Heart right ventricle (tissue), 16 donors: Measurements from ENCODE around the gene CCT7. TPM values are rescaled to one million over a fixed set of nuclear protein-coding genes. Genes with fewer than 3 reads are reported as not detected.
A peak's percentile ranks its signal among the peaks of the same experiment; 100 is the strongest.

Experiments
- ATAC-seq, 8 donors: fragments of 200-7000 bp; cut with Tn5 transposase; one replicate each; pipeline ENCODE4 v1.9.1; 2020; ENCODE audit warnings: mild to moderate bottlenecking in 8 of 8, moderate library complexity in 8 of 8, moderate number of reproducible peaks in 1 of 8
- DNase-seq, 2 donors: peaks; one replicate each; pipeline ENCODE4 v3.0.0-alpha.2; 2020
- H3K27ac ChIP-seq, 10 donors: fragments of 200-600 bp; sonication (generic) in 2 of 10; one replicate each; pipeline versions ENCODE4 v1.5.0 to v1.8.0; 2020 to 2022; ENCODE audit warnings: mild to moderate bottlenecking in 3 of 10
- H3K27me3 ChIP-seq, 7 donors: fragments of 200-600 bp; one replicate each; pipeline ENCODE4 v1.8.0; 2021 to 2022; ENCODE audit warnings: mild to moderate bottlenecking in 2 of 7
- H3K36me3 ChIP-seq, 9 donors: fragments of 200-600 bp; sonication (generic) in 1 of 9; one replicate each; pipeline versions ENCODE4 v1.5.0 to v1.8.0; 2020 to 2022; ENCODE audit warnings: mild to moderate bottlenecking in 2 of 9
- H3K4me1 ChIP-seq, 9 donors: fragments of 200-600 bp; sonication (generic) in 1 of 9; one replicate each; pipeline versions ENCODE4 v1.5.0 to v1.8.0; 2020 to 2022; ENCODE audit warnings: mild to moderate bottlenecking in 4 of 9
- H3K4me3 ChIP-seq, 10 donors: fragments of 200-600 bp; sonication (generic) in 2 of 10; one replicate each; pipeline versions ENCODE4 v1.5.0 to v1.8.0; 2020 to 2022; ENCODE audit warnings: mild to moderate bottlenecking in 7 of 10, moderate library complexity in 2 of 10
- H3K9me3 ChIP-seq, 11 donors: fragments of 200-600 bp in 10 of 11; sonication (generic) in 2 of 11; one replicate each; pipeline versions ENCODE4 v1.5.0 to v1.8.0; 2013 to 2022; ENCODE audit warnings: mild to moderate bottlenecking in 2 of 11, control low read depth in 1 of 11, moderate library complexity in 1 of 11
- WGBS, 2 donors: extraction: QIAGEN DNeasy Blood & Tissue Kit; methylation state at CpG; one replicate each; pipeline ENCODE4 v1.1.7; 2013; ENCODE audit warnings: inconsistent platforms in 1 of 2; 5-methylcytosine and 5-hydroxymethylcytosine counted together
- intact Hi-C, 10 donors: fragments of 100-400 bp; cut with DNase I; formaldehyde crosslinking; loops; one replicate each; pipeline versions ENCODE4 v1.11.1 to v1.14.2; 2022
- polyA plus RNA-seq, 2 donors: library from polyadenylated mRNA; stranded (reverse); fragments of 200-250 nt; gene quantifications; one replicate each; pipeline ENCODE4 v1.2.3, GENCODE V29; 2013
- total RNA-seq, 10 donors: library from RNA; stranded (reverse); fragmentation: NEBNext Ultra II Directional in 3 of 10; extraction: Animal tissue kit (Norgen Biotek cat#: 25700) in 3 of 10; gene quantifications; one replicate each; pipeline versions ENCODE4 v1.2.1 to v1.2.4, GENCODE V29; 2021 to 2023
- TF ChIP-seq, protein P1 (sequence below), 9 donors: fragments of 200-600 bp; sonication (generic) in 2 of 9; IDR thresholded peaks; one replicate each; pipeline versions ENCODE4 v1.5.0 to v1.8.0; 2021 to 2022; ENCODE audit warnings: antibody characterized with exemption in 9 of 9, mild to moderate bottlenecking in 5 of 9, moderate library complexity in 1 of 9
- donor health status: Arrhythmogenic right ventricular cardiomyopathy.
- donor health status: ischemic (EF 13 %, LVEDD 7.1; RV severe dilation, severe dysfunction).
- donor health status: healthy with polysubstance abuse.
- donor health status: DM: no; HTN: yes; CAD: no.
- donor health status: DM: no; HTN: no; CAD: no.
- donor health status: ischemic (EF 25% LVEDD 6.9; RV normal size, moderate dysfunction).
- donor health status: ischemic (EF 25% LVEDD 5.7; RV mildly dilated, moderate dysfunction).
- donor health status: healthy.
- donor health status: DM: yes; HTN: yes; CAD: no.
- donor health status: Ischemic cardiomyopathy.
- donor health status: ischemic (EF 35%, LVEDD 5.7; RV mildly dilated, moderate dysfunction).
- donor health status: nonischemic (EF 11% LVEDD 7.7; RV severe dilation, severe dysfunction).
- donor health status: DM: yes; HTN: yes; CAD: no.
- donor health status: PGD.
- donor health status: ischemic (EF 29% LVEDD 5.4; RV normal size, mild dysfunction).
- donor health status: nonischemic (EF 23%, LVEDD 6.1; RV moderate dilation, normal function).

Gene CCT7
- total and polyA plus RNA-seq, 12 donors: 162 to 332 (median 180) TPM

DNA sequence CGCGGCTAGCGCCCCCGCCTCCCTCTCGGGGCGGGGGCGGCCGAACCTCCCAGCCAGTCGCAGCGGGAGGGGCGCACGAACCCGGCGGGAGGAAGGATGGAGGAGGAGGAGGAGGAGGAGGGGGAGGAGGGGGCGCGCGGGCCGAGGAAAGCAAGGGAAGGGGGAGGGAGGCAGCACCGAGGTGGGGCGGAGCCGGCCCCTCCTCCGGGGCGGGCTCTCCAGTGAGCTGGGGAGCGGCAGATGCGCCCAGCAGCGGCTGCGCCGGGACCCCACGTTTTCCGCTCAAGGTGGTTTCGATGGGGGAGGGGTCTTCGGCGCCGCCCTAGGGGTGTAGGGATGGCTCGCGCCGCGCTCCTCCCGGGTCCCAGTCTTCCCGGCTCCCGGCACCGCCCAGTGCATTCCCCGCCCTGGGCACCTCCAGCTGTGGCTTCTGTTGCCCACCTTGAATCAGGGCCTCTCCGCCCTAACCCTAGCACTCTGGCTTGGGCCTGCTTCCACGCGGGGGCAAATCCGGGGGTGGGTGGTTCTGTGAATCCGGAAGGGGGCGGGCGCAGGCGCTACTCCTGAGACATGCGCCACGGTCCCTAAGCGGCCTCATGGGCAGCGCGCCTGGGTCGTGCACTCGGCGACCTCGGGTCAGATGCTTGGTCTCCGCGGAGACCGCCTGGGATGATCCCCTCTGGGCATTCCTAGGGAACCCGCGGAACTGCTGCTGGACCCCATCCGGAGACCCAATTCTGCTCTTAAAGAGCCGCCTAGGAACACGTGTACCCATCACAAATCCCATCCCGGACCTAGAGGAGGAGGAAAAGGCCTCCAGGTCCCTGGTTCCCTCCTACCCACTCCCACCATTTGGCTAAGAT lies 50.4 kb downstream of the CCT7 start, which contains the start of gene FBXO41:
FBXO41 (minus strand) TSS at position 183 of the 863 bp plus-strand sequence. CDS start 14,848 bp downstream, outside the sequence.
- TF ChIP-seq, protein P1, sequence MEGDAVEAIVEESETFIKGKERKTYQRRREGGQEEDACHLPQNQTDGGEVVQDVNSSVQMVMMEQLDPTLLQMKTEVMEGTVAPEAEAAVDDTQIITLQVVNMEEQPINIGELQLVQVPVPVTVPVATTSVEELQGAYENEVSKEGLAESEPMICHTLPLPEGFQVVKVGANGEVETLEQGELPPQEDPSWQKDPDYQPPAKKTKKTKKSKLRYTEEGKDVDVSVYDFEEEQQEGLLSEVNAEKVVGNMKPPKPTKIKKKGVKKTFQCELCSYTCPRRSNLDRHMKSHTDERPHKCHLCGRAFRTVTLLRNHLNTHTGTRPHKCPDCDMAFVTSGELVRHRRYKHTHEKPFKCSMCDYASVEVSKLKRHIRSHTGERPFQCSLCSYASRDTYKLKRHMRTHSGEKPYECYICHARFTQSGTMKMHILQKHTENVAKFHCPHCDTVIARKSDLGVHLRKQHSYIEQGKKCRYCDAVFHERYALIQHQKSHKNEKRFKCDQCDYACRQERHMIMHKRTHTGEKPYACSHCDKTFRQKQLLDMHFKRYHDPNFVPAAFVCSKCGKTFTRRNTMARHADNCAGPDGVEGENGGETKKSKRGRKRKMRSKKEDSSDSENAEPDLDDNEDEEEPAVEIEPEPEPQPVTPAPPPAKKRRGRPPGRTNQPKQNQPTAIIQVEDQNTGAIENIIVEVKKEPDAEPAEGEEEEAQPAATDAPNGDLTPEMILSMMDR (IDR thresholded peaks at IDR 0.05): no peak
- intact Hi-C loops: no loop called here
- peak within 1 kb of the TSS; percentile 46 to 81 (median 63) for H3K4me3 ChIP-seq
- peaks cover 0 to 22% (median 15%) of the 10 kb centered on the region in 9 donors for H3K4me1 ChIP-seq
- H3K9me3 ChIP-seq: no peaks in the 10 kb centered on the region
- WGBS, 2 donors: 1% methylated on average over 49 to 69 of the region's 69 CpGs
- H3K27me3 ChIP-seq: peaks cover 6 to 58% (median 45%) of the 10 kb centered on the region in 7 donors
- H3K36me3 ChIP-seq: no peaks in the 10 kb centered on the region
- H3K27ac ChIP-seq: peak within 1 kb of the TSS in 2 of 10 donors; percentile 4 to 71
- ATAC-seq (peak; percentile 48 to 74 (median 70)), DNase-seq (peak in 1 of 2 donors; percentile 40)

DNA sequence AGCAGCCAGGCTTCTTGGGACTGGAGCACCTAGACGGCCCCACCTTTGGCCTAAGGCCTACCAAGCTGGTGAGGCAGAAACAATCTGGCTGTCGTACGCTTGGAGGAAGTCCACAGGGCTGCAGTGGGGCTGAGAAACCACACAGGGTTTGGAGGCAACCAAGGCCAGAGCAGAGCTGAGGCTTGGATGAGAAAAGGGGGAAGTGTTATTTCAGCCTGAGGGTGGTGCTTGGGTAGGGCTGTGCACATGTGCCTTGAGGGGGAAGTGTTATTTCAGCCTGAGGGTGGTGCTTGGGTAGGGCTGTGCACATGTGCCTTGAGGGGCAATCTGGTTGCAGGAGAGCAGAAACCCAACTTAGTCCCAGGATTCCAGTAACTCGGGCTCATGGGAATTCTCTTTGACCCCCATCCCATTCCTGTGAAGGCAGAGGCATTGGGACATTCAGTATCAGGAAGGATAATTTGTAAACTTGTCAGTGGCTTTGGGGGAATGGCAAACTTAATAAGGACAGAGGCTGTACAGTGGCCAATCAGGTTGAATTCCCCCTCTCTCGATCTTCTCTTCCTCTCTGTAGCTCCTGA lies 51.1 kb downstream of the CCT7 start:
- peak in 7 of 8 donors; percentile 29 to 76 (median 66) for ATAC-seq
- TF ChIP-seq, protein P1 (IDR thresholded peaks at IDR 0.05): no peak
- Histone ChIP-seq H3K27ac (peak overlapping the region in 1 of 10 donors; percentile 71), H3K9me3 (no peaks in the 10 kb centered on the region), H3K4me3 (peak overlapping the region in 7 of 10 donors; percentile 61 to 81 (median 64)), H3K36me3 (no peaks in the 10 kb centered on the region), H3K27me3 (peaks cover 6 to 65% (median 52%) of the 10 kb centered on the region in 7 donors), H3K4me1 (peaks cover 0 to 22% (median 15%) of the 10 kb centered on the region in 9 donors)
- WGBS, 2 donors: 42 to 43% methylated on average over 5 of the region's 5 CpGs
- no peak for DNase-seq
- intact Hi-C loops: no loop called here

DNA sequence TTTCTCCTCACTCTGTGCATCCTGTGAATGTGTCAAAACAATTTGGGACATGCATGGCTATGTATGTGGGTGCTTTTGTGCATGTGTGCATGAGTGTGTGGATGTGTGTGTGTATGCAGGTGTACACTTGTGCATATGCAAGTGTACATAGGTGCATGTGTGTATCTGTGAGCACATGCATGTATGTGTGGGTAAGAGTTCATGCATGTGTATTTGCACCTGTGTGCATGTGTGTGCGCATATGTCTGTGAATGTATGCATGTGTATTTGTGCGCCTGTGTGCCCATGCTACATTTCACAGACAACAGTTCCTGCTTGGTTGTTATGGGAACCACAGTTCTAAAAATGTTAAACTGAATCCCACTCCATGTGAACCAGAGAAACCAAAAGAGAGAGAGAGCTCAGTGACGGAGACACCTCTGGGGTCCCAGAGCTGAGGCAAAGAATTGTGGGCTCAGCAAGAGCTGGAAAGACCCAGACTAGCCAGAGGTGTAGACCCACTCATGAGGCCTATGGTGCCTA lies 52.1 kb downstream of the CCT7 start:
- H3K36me3 ChIP-seq: no peaks in the 10 kb centered on the region
- no peak overlapping the region for H3K27ac ChIP-seq
- WGBS, 2 donors: 89 to 94% methylated on average over 3 of the region's 3 CpGs
- H3K27me3 ChIP-seq: peaks cover 9 to 74% (median 61%) of the 10 kb centered on the region in 7 donors
- intact Hi-C loops: no loop called here
- DNase-seq (no peak), ATAC-seq (no peak)
- no peak overlapping the region for H3K4me3 ChIP-seq
- TF ChIP-seq, protein P1 (IDR thresholded peaks at IDR 0.05): no peak
- no peaks in the 10 kb centered on the region for H3K9me3 ChIP-seq
- H3K4me1 ChIP-seq: peaks cover under 1 to 25% (median 18%) of the 10 kb centered on the region in 9 donors

DNA sequence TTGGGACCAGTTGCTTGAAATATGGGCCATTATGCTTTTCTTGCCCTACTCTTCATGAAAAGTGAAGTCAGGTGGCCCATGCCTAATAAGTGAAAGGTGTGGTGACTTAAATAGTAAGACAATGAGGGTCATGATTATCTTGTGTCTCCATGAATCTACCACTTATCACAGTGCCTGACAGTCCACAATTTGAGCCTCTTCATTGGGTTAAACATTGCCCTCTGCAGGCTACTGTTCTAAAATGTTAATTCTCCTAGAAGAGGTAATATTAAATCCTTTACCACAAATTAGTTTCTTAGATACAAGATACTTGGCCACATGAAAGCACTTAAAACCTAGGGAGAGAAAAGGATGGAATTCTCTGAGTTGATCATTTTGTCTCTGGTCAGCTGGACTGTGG lies 55.2 kb downstream of the CCT7 start:
- peaks cover 0 to 3% (median 0%) of the 10 kb centered on the region in 11 donors for H3K9me3 ChIP-seq
- H3K36me3 ChIP-seq: no peaks in the 10 kb centered on the region
- TF ChIP-seq, protein P1 (IDR thresholded peaks at IDR 0.05): no peak
- intact Hi-C loops: no loop called here
- H3K27ac ChIP-seq: no peak overlapping the region
- H3K4me1 ChIP-seq: peaks cover 4 to 43% (median 28%) of the 10 kb centered on the region in 9 donors
- DNase-seq (no peak), ATAC-seq (no peak)
- peaks cover 37 to 99% (median 91%) of the 10 kb centered on the region in 7 donors for H3K27me3 ChIP-seq
- H3K4me3 ChIP-seq: no peak overlapping the region
